H9 (cell line): ENCODE measurements around the gene LYSMD2. TPM values are rescaled to one million over a fixed set of nuclear protein-coding genes. Genes with fewer than 3 reads are reported as not detected.

Source experiments
- DNase-seq: peaks from one replicate; pipeline ENCODE4 v3.0.0-alpha.2; 2017
- H2AFZ ChIP-seq: one replicate; pipeline ENCODE4 v1.6.1; 2013; ENCODE audit warnings: mild to moderate bottlenecking, low read length, control low read depth, moderate library complexity
- H2AK5ac ChIP-seq: 2 replicates; pipeline ENCODE4 v1.6.1; 2013; ENCODE audit warnings: low read length, control low read depth, mixed read lengths; ENCODE audit not compliant: insufficient read length
- H2BK120ac ChIP-seq: one replicate; pipeline ENCODE4 v1.6.1; 2013; ENCODE audit warnings: low read depth, mild to moderate bottlenecking, low read length, control low read depth, inconsistent platforms; ENCODE audit not compliant: poor library complexity, severe bottlenecking
- H2BK12ac ChIP-seq: 2 replicates; pipeline ENCODE4 v1.6.1; 2013; ENCODE audit warnings: low read length, control low read depth, mixed read lengths, low read depth; ENCODE audit not compliant: insufficient read length
- H2BK15ac ChIP-seq: 2 replicates; pipeline ENCODE4 v1.6.1; 2013; ENCODE audit warnings: low read depth, low read length, control low read depth
- H2BK20ac ChIP-seq: one replicate; pipeline ENCODE4 v1.6.1; 2013; ENCODE audit warnings: low read depth, mild to moderate bottlenecking, low read length, control low read depth, inconsistent platforms; ENCODE audit not compliant: poor library complexity, severe bottlenecking
- H2BK5ac ChIP-seq: 2 replicates; pipeline ENCODE4 v1.6.1; 2013; ENCODE audit warnings: low read length, control low read depth, mixed read lengths; ENCODE audit not compliant: insufficient read length
- H3K14ac ChIP-seq: 2 replicates; pipeline ENCODE4 v1.6.1; 2013; ENCODE audit warnings: low read length, control low read depth; ENCODE audit not compliant: insufficient read depth
- H3K18ac ChIP-seq: 2 replicates; pipeline ENCODE4 v1.6.1; 2013; ENCODE audit warnings: low read depth, mild to moderate bottlenecking, mixed read lengths, low read length, control low read depth; ENCODE audit not compliant: insufficient read length
- H3K23ac ChIP-seq: 2 replicates; pipeline ENCODE4 v1.6.1; 2013; ENCODE audit warnings: low read length, control low read depth, mixed read lengths, low read depth; ENCODE audit not compliant: insufficient read length
- H3K23me2 ChIP-seq: 2 replicates; pipeline ENCODE4 v1.6.1; 2013; ENCODE audit warnings: low read depth, mild to moderate bottlenecking, mixed read lengths, low read length, control low read depth; ENCODE audit not compliant: insufficient read length, poor library complexity, severe bottlenecking
- H3K27ac ChIP-seq: 2 replicates; pipeline ENCODE4 v1.5.1; 2013; ENCODE audit warnings: low read length, control low read depth, mixed read lengths, low read depth; ENCODE audit not compliant: insufficient read length
- H3K27me3 ChIP-seq: 2 replicates; pipeline ENCODE4 v1.6.1; 2013; ENCODE audit warnings: low read length, control low read depth, inconsistent platforms; ENCODE audit not compliant: insufficient read depth
- H3K4ac ChIP-seq: 2 replicates; pipeline ENCODE4 v1.6.1; 2013; ENCODE audit warnings: low read depth, mild to moderate bottlenecking, control low read depth, inconsistent platforms, low read length, moderate library complexity
- H3K4me1 ChIP-seq: 2 replicates; pipeline ENCODE4 v1.6.1; 2013; ENCODE audit warnings: low read length, control low read depth, inconsistent platforms; ENCODE audit not compliant: insufficient read depth
- H3K4me2 ChIP-seq: 2 replicates; pipeline ENCODE4 v1.6.1; 2013; ENCODE audit warnings: low read length, control low read depth, mixed read lengths; ENCODE audit not compliant: insufficient read length, insufficient read depth
- H3K56ac ChIP-seq: 2 replicates; pipeline ENCODE4 v1.6.1; 2013; ENCODE audit warnings: low read depth, mild to moderate bottlenecking, mixed read lengths, low read length, control low read depth; ENCODE audit not compliant: insufficient read length
- H3K79me1 ChIP-seq: 2 replicates; pipeline ENCODE4 v1.6.1; 2013; ENCODE audit warnings: low read depth, mild to moderate bottlenecking, moderate library complexity, low read length, control low read depth, inconsistent platforms; ENCODE audit not compliant: insufficient read depth, poor library complexity, severe bottlenecking
- H3K79me2 ChIP-seq: 2 replicates; pipeline ENCODE4 v1.6.1; 2013; ENCODE audit warnings: low read length, control low read depth, inconsistent platforms; ENCODE audit not compliant: insufficient read depth
- H3K9ac ChIP-seq: 2 replicates; pipeline ENCODE4 v1.6.1; 2013; ENCODE audit warnings: low read length, control low read depth, mixed read lengths; ENCODE audit not compliant: insufficient read length; ENCODE audit errors: extremely low read depth
- H3K9me3 ChIP-seq: one replicate; pipeline ENCODE4 v1.6.1; 2013; ENCODE audit warnings: low read depth, low read length, inconsistent platforms; ENCODE audit not compliant: control insufficient read depth
- H3T11ph ChIP-seq: one replicate; pipeline ENCODE4 v1.6.1; 2013; ENCODE audit warnings: mild to moderate bottlenecking, low read length, control low read depth, inconsistent platforms
- H4K20me1 ChIP-seq: one replicate; pipeline ENCODE4 v1.6.1; 2013; ENCODE audit not compliant: control insufficient read depth, insufficient read length, insufficient read depth
- H4K5ac ChIP-seq: 2 replicates; pipeline ENCODE4 v1.6.1; 2013; ENCODE audit warnings: low read depth, mild to moderate bottlenecking, mixed read lengths, low read length, control low read depth; ENCODE audit not compliant: insufficient read length
- H4K8ac ChIP-seq: replicated peaks from 2 replicates; pipeline ENCODE4 v1.6.1; 2013; ENCODE audit warnings: low read length, control low read depth, mixed read lengths, low read depth; ENCODE audit not compliant: insufficient read length
- H4K91ac ChIP-seq: 2 replicates; pipeline ENCODE4 v1.6.1; 2013; ENCODE audit warnings: low read depth, mild to moderate bottlenecking, moderate library complexity, mixed read lengths, low read length, control low read depth; ENCODE audit not compliant: insufficient read length
- H3K27ac Mint-ChIP-seq, 3 experiments: 2 replicates in 2 of 3; 3 replicates in 1 of 3; pipeline ENCODE4 v1.8.0; 2020 to 2021; ENCODE audit warnings: mixed read lengths in 3 of 3, mild to moderate bottlenecking in 1 of 3, moderate library complexity in 1 of 3
- H3K27me3 Mint-ChIP-seq: 2 replicates; pipeline ENCODE4 v1.8.0; 2021; ENCODE audit warnings: low read depth, mild to moderate bottlenecking, moderate library complexity, mixed read lengths
- H3K36me3 Mint-ChIP-seq, 3 experiments: 2 replicates in 2 of 3; 3 replicates in 1 of 3; pipeline ENCODE4 v1.8.0; 2020 to 2021; ENCODE audit warnings: low read depth in 3 of 3, mixed read lengths in 3 of 3; ENCODE audit not compliant: insufficient read depth in 1 of 3
- H3K4me1 Mint-ChIP-seq, 2 experiments: 2 replicates each; pipeline ENCODE4 v1.8.0; 2020; ENCODE audit warnings: mixed read lengths in 2 of 2
- H3K4me3 Mint-ChIP-seq, 2 experiments: 2 replicates in 1 of 2; 3 replicates in 1 of 2; pipeline ENCODE4 v1.8.0; 2020 to 2021; ENCODE audit warnings: mild to moderate bottlenecking in 2 of 2, mixed read lengths in 2 of 2, moderate library complexity in 1 of 2
- H3K9me3 Mint-ChIP-seq, 2 experiments: 2 replicates in 1 of 2; 3 replicates in 1 of 2; pipeline ENCODE4 v1.8.0; 2020; ENCODE audit warnings: mild to moderate bottlenecking in 2 of 2, mixed read lengths in 2 of 2, moderate library complexity in 1 of 2
- CTCF ChIP-seq: fragments of 200-600 bp; sonication (generic); conservative IDR thresholded peaks from 3 replicates; pipeline ENCODE4 v1.8.0; 2021; ENCODE audit warnings: antibody characterized with exemption, mild to moderate bottlenecking
- WGBS: extraction: QIAGEN DNeasy Blood & Tissue Kit; methylation state at CpG from one replicate; pipeline ENCODE4 v1.1.7; 2013; ENCODE audit warnings: missing lambda C conversion rate, low lambda C conversion rate, mixed read lengths; ENCODE audit not compliant: insufficient read length; ENCODE audit errors: extremely low coverage; 5-methylcytosine and 5-hydroxymethylcytosine counted together
- total RNA-seq: library from RNA; stranded (reverse); gene quantifications from 2 replicates; pipeline ENCODE4 v1.2.1, GENCODE V29; 2021

Gene LYSMD2
- total RNA-seq, 1 experiment from 2014 or later: 3.9 TPM

GRCh38 chr15:51688863-51689262 is 48.6 kb downstream of the LYSMD2 start:
- Histone ChIP-seq H3T11ph (no peak overlapping the region), H2AK5ac (no peak overlapping the region), H2BK5ac (no peak overlapping the region), H4K91ac (no peak overlapping the region), H2AFZ (no peak overlapping the region), H2BK12ac (no peak overlapping the region), H3K27ac (no peak overlapping the region), H3K4ac (no peak overlapping the region), H3K56ac (no peak overlapping the region), H4K5ac (no peak overlapping the region), H2BK20ac (no peak overlapping the region), H3K23ac (no peak overlapping the region), H3K9me3 (no peaks in the 10 kb centered on the region), H3K79me2 (no peaks in the 10 kb centered on the region), H3K79me1 (no peaks in the 10 kb centered on the region), H3K9ac (no peak overlapping the region), H2BK120ac (no peak overlapping the region), H3K23me2 (no peaks in the 10 kb centered on the region), H3K14ac (no peak overlapping the region), H4K20me1 (no peaks in the 10 kb centered on the region), H3K18ac (no peak overlapping the region), H2BK15ac (no peak overlapping the region), H3K4me2 (no peak overlapping the region), H3K4me1 (no peaks in the 10 kb centered on the region), H4K8ac (no peak overlapping the region), H3K27me3 (no peaks in the 10 kb centered on the region)
- Mint-ChIP-seq H3K27ac (no peak overlapping the region; a peak in 1 of 7 replicates), H3K36me3 (peaks cover 9 to 15% (median 11%) of the 10 kb centered on the region in 3 experiments; a peak in 5 of 7 replicates), H3K4me1 (peaks cover 4 to 5% of the 10 kb centered on the region in 2 experiments), H3K4me3 (no peak overlapping the region), H3K9me3 (no peaks in the 10 kb centered on the region), H3K27me3 (no peaks in the 10 kb centered on the region)
- DNase-seq: no peak
- TF ChIP-seq CTCF: peak; percentile 46
- no CpG with 5 or more reads among the region's 2 CpGs for WGBS
